T-helper 22 cell (primary cell): ENCODE data around the gene KREMEN2.
"Not testable (repeated sequence)": the region's sequence is repeated elsewhere in the genome, so short reads cannot be mapped to it uniquely, and the experiment has no call there.

Source experiments
- DNase-seq: peaks from one replicate; pipeline ENCODE4 v3.0.0-alpha.2; 2020; ENCODE audit warnings: low read depth

KREMEN2 gene

DNA sequence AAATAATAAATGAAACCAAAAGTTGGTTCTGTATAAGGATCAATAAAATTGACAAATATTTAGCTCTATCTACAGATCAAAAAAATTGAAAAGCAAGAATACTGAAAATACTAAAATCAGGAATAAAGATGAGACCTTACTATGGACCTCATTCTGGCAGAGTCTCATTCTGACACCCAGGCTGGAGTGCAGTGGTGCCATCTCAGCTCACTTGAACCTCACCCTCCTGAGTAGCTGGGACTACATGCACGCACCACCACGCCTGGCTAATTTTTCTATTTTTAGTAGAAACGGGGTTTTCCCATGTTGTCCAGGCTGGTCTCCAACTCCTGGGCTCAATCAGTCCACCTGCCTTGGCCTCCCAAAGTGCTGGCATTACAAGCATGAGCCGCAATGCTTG, 22.0 kb upstream of the KREMEN2 start:
- DNase-seq = no peak

- DNase-seq = not testable (repeated sequence)
These were observed 20.4 kb upstream of the KREMEN2 start for GRCh38 chr16:2943716-2944115.

DNA sequence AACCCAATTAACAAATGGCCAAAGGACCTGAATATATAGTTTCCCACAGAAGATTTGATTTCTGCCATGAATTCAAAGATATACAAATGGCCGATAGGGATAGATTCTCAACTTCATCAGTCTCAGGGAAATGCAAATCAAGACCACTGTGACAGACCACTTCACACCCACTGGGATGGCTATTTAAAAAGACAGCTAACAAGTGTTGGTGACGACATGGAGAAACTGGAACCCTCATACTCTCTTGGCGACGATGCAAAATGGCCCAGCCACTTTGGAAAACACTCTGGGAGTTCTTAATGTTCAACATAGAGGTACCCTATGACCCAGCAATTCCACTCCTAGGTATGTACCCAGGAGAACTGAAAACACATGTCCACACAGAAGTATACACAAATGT, 17.4 kb upstream of the KREMEN2 start:
- no peak for DNase-seq

DNA sequence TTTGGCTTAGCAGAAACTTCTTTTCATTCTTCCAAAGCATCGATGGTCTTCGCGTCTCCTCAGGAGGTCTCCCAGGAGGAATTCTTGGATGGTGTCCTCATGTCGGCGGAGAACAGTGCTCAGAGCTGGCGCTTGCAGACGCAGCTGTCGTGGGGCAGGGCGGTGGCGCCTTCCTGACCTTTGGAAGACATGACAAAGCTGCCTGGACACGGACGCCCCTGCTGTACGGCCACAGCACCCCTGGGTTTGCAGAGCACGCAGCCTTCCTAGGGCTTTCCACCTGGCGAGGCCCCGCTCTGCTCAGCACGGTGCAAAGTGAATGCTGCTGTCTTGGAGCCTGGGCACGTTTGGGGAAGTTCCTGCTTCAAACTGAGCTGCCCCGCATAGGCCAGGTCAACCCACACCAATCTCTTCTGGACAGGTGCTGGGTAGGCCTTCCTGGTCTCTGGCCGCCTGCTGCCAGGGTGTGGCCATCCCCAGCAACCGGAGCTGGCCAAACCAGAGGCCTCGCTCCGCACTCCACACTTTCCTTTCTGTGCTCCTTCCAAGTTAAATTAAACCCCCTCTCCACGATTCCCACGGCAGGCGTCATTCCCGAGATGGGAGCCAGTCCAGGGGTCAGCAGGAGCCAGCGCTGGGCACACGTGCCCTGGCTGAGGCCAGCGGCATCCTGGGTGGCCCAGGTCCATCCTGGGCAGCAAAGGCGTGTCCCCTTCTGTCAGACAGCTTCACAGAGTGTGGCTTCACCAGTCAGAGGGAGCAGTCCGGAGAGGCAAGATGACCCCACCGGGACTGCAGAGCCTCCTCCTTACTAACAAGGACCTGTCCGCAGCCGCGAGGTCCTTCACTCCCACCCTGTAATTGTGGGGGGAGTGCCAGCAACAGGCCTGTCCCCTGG, 15.0 kb upstream of the KREMEN2 start:
- no peak for DNase-seq

DNA sequence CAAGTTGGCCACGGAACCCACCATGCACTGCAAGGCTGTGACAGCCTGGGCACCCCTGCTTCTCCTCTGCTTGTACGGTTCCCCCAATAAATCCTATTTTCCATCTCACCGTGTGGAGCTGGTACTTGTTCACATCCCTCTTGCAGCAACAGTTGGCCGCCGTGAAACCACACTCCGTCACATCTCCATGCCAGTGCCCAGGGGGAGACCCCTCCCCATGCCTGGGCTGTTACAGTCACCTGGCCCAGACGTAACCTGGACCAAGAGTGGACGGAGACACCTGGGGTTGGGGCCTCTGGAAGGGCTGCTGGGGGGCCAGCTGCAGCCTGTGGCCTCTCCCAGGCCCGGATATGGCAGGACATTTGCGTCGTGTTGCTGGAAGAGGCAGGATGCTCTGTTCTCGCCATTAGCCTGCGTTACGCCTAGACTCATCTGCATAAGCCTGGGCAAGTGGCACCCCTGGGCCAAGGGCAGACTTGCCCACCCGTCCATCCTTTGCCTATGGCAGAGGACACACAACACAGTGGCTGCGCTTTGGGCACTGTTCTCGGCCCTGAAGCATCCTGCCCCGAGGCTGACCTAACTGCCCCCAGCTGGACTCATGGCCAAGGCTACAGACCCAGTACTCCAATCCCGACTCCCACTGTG, 14.2 kb upstream of the KREMEN2 start:
- DNase-seq = no peak

DNA sequence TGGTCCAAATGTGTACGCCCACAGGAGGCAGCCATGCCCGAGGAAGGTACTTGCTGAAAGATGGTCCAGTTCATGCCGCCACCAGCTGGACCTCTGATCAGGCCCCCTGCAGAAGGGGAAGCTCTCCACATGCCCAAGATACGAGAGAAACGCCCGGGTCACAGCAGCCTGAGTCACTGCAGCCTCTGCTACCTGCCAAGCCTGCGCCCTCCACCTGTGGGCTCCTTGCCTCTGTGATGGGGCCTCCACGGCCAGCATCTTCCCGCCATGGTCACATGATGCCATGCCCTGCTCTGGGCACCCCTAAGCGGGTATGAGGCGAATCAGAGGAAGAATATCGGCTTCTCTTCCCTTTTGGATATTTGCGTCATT, 13.7 kb upstream of the KREMEN2 start:
- no peak for DNase-seq

DNA sequence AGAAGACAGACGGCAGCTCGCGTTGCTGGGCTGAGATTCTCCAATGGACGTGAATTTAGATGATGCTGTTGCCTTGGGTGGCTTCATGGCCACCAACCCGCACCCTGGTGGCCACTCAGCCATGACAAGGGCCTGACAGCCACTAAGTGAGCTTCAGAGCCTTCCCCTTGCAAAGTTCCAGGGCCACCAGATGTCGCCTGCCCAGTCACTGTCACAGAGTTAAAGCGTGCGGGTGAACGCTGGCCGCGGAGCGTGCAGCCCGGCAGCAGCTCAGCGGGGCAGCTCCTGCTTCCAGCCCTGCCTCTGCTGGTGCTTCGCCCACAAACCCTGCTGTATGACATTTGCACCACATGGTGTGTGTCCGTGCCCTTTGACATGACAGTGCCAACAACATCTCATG, 13.3 kb upstream of the KREMEN2 start:
- DNase-seq = no peak

DNA sequence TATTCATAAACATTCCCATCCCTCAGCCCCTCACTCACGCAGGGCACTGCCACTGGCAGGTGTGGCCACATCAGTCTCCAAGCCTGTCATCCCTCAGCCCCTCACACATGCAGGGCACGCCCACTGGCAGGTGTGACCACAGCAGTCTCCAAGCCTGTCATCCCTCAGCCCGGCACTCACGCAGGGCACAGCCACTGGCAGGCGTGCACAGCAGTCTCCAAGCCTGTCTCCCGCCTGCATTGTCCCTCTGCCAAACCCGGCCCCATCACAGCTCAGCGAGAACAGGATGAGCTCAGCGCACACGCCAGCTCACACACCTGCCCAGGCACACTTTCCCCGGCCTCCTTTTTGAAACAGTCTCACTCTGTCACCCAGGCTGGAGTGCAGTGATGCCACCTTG, 11.4 kb upstream of the KREMEN2 start:
- DNase-seq = no peak

DNA sequence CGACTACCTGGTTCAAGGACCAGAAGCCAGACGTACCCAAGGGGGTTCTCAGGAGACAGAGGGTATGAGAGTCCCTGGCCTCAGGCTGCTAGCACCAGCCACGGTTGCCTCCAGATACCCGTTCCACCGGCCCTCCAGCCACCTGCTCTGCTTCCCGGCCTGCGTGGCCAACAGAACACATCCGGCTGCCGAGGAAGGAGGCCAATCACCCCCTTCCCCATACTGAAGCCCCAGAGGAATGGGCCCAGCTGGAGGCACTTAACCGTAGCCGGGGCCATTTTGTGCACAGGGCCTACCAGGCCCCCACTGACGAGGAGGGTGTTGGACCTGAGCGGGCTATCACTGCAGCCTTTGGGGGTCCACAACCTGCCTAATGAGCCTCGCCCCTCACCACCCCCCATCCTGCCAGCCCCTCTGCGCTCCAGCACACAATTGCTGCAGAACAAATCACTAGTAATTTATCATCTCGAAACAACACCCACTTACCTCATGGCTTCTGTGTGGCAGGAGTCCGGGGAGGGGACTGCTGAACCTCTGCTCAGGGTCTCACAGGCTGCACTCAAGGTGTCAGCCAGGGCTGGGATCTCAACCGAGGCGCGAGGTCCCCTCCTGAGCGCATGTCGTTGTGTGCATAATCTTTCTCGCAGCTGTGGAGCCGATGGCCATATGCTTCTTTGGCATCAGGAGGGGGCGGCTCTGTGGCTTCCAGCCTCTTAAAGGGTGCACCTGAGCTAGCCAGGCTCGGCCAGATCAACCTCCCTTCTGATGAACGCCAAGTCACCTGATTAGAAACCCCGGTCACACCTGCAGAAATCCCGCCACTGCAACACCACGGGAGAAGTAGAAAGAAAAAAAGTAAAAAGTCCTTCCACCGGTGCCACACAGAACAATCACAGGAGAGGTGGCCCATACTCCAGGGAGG, 10.1 kb upstream of the KREMEN2 start:
- DNase-seq = no peak

GRCh38 chr16:2954656-2955381, 9.3 kb upstream of the KREMEN2 start:
- no peak for DNase-seq

DNA sequence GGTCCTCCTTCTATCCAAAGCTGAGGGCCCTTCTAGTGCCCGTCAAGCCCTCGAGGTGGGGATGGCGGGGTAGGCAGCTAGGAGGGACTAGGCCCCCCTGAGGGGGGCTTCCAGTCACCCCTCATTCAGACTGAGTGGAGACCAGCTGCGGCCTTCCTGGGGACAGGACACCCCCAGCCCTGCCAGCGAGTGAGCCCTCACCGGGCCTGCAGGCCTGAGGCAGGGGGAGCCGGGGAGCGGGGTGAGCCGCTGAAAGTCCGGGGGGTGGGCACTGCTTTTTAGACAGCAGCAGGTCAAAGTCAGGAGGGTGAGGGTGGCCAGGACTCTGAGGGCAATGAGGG, 8.7 kb upstream of the KREMEN2 start:
- no peak for DNase-seq

DNA sequence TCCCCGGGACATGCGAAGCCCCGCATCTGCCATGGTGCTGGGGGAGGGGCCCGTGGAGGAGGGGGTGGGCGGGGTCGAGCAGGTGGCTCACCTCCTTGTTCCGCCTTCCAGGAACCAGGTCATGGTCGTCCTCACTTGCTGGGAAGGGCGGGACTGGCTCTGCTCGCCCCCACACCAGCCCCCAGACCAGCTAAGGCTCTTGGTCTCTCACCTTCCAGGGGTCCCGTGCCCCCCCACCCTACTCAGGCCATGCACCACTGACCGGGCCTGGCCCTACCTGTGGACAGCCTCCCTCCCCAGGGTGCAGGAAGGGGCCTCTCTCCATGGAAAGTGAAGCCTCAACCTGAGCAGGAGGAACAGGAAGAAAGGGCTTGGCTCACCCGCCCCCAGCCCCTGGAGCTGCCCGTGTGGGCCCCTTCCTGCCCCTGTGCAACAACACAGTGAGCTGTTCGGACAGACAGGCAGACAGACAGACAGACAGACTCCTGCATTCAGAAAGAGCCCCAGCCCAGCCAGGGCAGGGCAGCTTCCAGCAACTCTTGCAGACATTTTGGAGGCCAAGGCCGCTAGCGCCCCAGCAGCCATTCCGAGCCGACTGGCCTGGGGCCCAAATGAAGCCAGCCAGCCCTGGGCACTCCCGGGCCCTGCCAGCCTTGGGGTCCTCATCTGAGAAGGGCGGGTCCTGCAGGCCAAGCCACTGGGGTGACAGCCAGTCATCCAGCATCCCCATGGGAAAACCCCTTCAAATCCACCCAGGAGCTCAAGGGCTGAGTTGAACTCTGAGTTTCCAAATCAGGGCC, 8.1 kb upstream of the KREMEN2 start:
- no peak for DNase-seq

DNA sequence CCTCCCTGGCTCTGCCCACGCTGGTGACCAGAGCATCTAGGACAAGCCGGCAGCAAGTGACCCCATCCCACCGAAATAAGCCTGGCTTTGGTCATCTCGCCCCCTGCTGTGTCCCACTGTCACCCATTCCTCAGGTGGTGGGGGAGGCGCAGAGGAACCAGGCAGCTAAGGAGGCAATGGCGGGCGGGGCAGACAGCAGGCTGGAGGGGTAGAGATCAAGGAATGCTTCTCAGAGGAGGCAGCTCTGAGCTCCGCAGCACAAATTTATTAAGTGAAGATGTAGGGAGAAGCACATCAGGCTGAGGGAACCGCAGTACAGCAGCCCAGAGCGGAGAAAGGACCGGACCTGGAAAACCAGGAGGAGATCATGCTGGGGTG, 7.5 kb upstream of the KREMEN2 start:
- DNase-seq = no peak

- no peak for DNase-seq
These were observed 4.9 kb upstream of the KREMEN2 start for GRCh38 chr16:2959206-2959605.

GRCh38 chr16:2960183-2961010, 3.7 kb upstream of the KREMEN2 start:
- DNase-seq = no peak

DNA sequence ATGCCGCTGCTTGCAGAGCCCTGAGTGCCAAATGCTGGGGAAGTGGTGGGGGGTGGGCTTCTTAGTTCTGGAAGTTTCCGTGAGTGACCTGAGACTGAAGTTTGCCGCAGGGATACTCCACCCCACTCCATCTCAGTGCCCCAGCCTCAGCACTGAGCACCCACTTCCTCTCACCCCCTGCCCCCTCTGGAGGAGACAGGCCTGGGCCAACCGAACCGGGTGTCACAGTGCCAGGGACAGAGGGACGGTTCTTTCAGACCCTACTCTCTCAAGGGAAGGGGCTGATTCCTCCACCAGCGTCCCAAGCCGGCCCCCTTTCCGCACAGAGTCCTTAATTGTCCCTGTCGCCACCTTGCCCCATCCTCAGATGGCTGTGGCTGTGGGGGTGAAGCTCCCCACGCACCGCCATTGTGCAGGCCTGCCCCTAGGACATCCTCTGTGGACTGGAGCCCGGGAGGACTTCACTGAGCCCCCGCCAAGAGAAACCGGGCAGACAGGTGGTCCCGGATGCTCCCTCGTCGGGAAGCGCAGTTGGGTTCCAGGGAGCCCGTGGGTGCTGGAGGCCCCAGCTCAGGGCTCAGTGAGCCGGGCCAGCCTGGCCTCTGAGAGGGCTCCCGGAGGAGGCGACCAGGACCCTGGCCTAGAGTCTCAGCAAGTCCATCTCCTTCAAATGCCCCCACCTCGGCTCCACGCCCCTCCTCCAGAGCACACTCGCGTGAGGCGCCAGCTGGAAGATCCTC, 1.6 kb upstream of the KREMEN2 start:
- no peak for DNase-seq

GRCh38 chr16:2963074-2963722, 877 bp upstream of the KREMEN2 start:
- peak; percentile 32 for DNase-seq

- DNase-seq = peak; percentile 61
These were observed 631 bp downstream of the KREMEN2 start for GRCh38 chr16:2964475-2965336.
